ENCODE results near the gene CHST7. TPM values are rescaled to one million over a fixed set of nuclear protein-coding genes. Genes with fewer than 3 reads are reported as not detected.

The CHST7 gene
- total and polyA plus RNA-seq, 5 experiments from 2014 or later: 0.11 to 1.1 (median 0.60) TPM

DNA sequence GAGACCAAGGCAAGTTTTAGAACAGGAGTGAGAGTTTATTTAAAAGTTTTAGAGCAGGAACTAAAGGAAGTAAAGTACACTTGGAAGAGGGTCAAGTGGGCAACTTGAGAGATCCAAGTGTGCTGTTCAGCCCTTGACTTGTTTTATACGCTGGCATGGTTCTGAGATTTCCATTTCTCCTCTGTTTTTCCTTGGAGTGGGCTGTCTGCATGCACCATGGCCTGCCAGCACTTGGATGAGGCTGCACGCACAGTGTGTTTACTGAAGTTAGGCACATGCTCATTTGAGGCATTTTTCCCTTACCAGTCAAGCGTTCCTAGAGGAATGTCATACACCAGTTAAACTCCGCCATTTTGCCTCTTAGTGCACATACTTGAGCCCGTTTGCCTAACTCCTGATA lies 19.6 kb upstream of the CHST7 start:
- Mint-ChIP-seq H3K9me3 (no peaks in the 10 kb centered on the region), H3K27ac (no peak overlapping the region), H3K36me3 (peaks cover 0 to 19% (median 0%) of the 10 kb centered on the region in 3 donors), H3K4me1 (peaks cover 0 to 3% (median under 1%) of the 10 kb centered on the region in 4 donors), H3K4me3 (no peak overlapping the region), H3K27me3 (no peaks in the 10 kb centered on the region)
- POLR2A ChIA-PET: no interaction called here
- ATAC-seq (no peak), DNase-seq (no peak)

DNA sequence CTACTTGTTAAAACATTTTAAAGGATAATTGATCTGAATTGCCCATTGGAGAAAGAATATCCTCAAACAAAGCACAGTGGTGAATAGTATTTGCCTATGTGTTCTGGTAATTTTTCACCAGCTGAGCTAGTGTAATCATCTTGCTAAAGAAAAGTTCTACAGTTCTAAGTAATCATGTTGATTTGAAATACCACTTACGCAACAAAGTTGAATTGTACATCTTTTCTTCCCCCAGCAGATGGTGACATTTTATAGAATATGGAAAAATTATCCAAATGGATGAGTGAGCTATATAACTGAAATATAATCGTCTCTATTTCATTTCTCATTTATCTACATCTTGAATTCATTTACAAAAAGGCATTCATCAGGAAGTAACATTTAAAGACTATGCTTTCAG lies 18.6 kb upstream of the CHST7 start:
- Mint-ChIP-seq H3K4me3 (no peak overlapping the region), H3K9me3 (no peaks in the 10 kb centered on the region), H3K27ac (no peak overlapping the region), H3K27me3 (no peaks in the 10 kb centered on the region), H3K4me1 (peaks cover 0 to 2% (median 0%) of the 10 kb centered on the region in 4 donors), H3K36me3 (peaks cover 0 to 17% (median 0%) of the 10 kb centered on the region in 3 donors)
- ATAC-seq: no peak
- DNase-seq: no peak
- POLR2A ChIA-PET: no interaction called here

DNA sequence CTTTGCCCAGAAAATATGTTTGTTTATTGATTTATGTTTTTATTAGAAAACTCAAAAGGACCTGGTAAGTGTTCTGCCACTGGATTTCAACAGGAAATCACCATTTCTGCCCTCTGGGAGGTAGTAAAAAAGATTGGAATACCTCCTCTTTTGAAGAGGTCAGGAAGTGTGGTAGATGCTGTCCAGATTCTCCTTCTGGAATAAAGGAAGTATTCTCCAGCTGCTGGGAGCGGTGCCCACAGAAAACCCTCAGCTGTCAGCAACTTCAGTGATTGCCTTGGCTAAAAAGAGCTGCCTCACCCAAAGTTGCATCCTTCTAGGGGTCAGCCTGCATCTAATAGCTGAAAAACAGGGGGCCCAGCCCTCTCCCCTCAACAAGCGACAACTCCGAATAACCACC lies 14.5 kb upstream of the CHST7 start:
- Mint-ChIP-seq H3K36me3 (peaks cover 0 to 9% (median 0%) of the 10 kb centered on the region in 3 donors), H3K4me3 (no peak overlapping the region), H3K27ac (no peak overlapping the region), H3K9me3 (peaks cover 0 to 2% (median 0%) of the 10 kb centered on the region in 9 donors), H3K27me3 (no peaks in the 10 kb centered on the region), H3K4me1 (peaks cover 2 to 16% (median 4%) of the 10 kb centered on the region in 4 donors)
- POLR2A ChIA-PET: no interaction called here
- ATAC-seq: no peak
- no peak for DNase-seq

DNA sequence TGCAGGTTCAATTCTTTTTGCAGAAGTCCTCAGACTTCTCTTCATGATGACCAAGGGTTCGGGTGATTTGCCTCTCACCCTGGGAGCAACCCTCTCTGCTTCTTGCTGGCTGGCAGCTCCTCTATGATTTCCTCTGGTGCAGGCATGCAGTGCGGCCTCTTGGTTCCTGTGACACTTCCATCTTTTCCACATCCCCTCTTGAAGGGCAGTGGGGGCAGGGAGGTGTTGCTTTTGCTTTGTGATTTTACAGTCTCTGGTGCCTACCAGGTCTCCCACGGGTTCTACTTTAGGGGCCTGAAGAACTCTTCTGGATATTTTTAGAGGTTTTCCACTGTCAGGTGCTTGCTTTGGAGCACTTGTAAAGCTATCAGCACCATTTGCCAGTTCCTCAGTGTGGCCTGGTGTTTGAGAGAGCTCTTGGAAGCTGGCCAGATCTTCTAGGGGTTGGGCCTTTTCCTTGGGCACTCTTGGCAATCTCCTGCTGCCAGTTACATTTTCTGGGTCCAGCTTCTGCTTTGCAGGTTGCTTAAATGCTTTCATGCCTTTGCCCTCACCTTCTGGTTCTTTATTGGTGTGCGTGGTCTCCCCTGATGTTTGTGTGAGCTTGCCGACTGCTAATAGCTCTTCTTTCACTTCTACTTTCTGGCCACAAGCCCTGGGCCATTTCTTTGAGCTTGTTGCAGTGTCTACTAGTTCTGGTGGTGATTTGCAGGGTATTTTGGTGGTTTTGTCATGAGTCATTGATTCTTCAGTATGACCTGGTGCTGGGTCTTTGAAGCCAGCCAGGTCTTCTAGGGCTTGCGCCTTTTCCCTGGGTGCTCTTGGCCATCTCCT lies 11.5 kb upstream of the CHST7 start:
- Mint-ChIP-seq H3K27ac (peak overlapping the region in 3 of 10 donors; percentile 15 to 71 (median 40)), H3K9me3 (peaks cover 0 to 2% (median 0%) of the 10 kb centered on the region in 9 donors), H3K4me3 (peak overlapping the region in 1 of 10 donors; percentile 29), H3K27me3 (no peaks in the 10 kb centered on the region), H3K4me1 (peaks cover 2 to 16% (median 4%) of the 10 kb centered on the region in 4 donors), H3K36me3 (peaks cover 0 to 12% (median 0%) of the 10 kb centered on the region in 3 donors)
- ATAC-seq (no peak), DNase-seq (no peak)
- POLR2A ChIA-PET: no interaction called here

DNA sequence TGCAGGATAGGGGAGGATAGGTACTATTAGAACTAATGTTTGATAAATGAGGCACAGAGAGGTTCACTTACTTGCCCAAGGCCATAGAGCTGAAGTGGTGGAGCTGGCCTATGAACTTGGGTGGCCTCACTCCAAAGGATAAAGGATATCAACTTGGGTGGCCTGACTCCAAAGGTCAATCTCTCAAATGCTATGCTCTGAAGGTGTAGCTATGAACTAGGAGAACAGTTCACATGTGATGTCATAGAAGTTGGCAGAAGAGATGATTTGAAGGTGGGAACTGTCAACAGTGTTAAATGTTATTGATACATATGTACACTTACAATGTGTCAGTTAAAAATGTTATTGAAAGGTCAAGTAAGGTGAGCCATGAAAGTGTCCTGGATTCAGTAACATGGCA lies 6.2 kb upstream of the CHST7 start:
- H3K4me1 Mint-ChIP-seq: peaks cover under 1 to 13% (median 5%) of the 10 kb centered on the region in 4 donors
- H3K36me3 Mint-ChIP-seq: peaks cover 0 to 8% (median 2%) of the 10 kb centered on the region in 3 donors
- DNase-seq (no peak), ATAC-seq (no peak)
- H3K27me3 Mint-ChIP-seq: no peaks in the 10 kb centered on the region
- POLR2A ChIA-PET: interaction anchor here (0.5 kb wide), 1 partner anchor 11 kb away, joined by 3 read pairs; no protein-coding TSS in a partner anchor
- H3K9me3 Mint-ChIP-seq: no peaks in the 10 kb centered on the region
- H3K4me3 Mint-ChIP-seq: no peak overlapping the region
- peak overlapping the region in 1 of 10 donors; percentile 20 for H3K27ac Mint-ChIP-seq

DNA sequence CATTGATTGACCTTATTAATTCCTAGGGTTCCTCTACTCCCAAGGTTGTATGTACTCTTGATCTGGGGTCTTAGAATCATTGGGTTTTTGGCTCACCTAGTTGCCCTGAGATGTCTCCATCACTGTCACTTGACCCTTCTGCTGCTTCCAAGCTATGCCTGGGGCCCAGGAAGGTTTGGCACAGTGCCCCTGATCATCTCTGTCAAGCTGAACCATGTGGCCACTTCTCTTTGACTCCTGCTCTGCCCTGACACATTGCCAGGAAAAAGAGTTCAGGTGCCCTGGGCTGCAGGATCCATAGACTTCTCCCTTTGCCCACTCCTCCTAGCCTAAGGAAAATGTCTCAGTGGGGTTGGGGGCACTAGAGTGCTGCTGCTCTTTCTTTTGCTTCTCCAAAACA lies 3.9 kb upstream of the CHST7 start:
- no peaks in the 10 kb centered on the region for H3K9me3 Mint-ChIP-seq
- no peak overlapping the region for H3K27ac Mint-ChIP-seq
- H3K36me3 Mint-ChIP-seq: peaks cover 0 to 3% (median 2%) of the 10 kb centered on the region in 3 donors
- no peak for ATAC-seq
- peaks cover 0 to 17% (median 13%) of the 10 kb centered on the region in 4 donors for H3K4me1 Mint-ChIP-seq
- no peaks in the 10 kb centered on the region for H3K27me3 Mint-ChIP-seq
- no peak for DNase-seq
- no peak overlapping the region for H3K4me3 Mint-ChIP-seq
- POLR2A ChIA-PET: no interaction called here

DNA sequence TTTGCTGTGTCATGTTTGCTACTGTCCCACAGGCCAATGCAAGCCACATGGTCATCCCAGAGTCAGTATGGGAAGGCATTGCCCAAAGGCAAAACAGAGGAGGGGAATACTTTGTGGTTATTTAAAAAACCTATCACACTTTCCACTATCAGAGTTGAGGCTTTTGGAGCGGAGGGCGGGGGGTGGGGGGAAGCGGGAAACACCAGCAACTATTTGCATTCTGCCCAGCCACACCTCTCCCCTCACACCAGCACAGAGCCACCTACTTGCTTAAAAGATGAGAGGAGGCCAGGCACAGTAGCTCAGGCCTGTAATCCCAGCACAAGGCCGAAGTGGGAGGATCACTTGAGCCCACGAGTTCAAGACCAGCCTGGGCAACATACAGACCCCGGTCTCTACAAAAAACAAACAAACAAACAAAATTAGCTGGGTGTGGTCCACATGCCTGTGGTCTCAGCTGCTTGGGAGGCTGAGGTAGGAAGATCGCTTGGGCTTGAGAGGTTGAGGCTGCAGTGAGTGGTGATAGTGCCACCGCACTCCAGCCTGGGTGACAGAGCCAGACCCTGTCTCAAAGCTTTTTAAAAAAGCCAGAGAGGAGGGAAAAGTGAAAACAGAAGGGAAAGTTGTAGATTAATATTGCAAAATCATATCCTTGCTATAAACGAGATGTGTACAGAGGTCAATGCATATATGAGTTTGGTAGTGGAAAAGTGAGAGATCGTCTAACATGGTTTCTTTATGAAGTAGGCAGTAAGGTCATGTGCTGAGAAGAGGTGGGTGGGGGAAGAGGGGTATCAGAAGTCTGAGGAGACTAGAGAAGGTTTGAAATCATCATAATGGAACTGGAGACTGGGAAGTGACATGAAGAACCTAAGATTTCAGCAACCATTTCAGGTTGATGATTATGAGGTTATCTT lies 1.9 kb upstream of the CHST7 start:
- peak overlapping the region in 5 of 10 donors; percentile 29 to 83 (median 56) for H3K4me3 Mint-ChIP-seq
- H3K4me1 Mint-ChIP-seq: peaks cover 2 to 30% (median 25%) of the 10 kb centered on the region in 4 donors
- H3K9me3 Mint-ChIP-seq: peaks cover 0 to 2% (median 0%) of the 10 kb centered on the region in 9 donors
- ATAC-seq: no peak
- H3K36me3 Mint-ChIP-seq: peaks cover 0 to 2% (median 0%) of the 10 kb centered on the region in 3 donors
- POLR2A ChIA-PET: interaction anchor here (0.6 to 0.8 kb wide), 2 partner anchors 34 to 58 kb away, joined by 3 read pairs; no protein-coding TSS in a partner anchor
- DNase-seq: no peak
- peaks cover 0 to 10% (median 4%) of the 10 kb centered on the region in 5 donors for H3K27me3 Mint-ChIP-seq
- H3K27ac Mint-ChIP-seq: peak overlapping the region in 4 of 10 donors; percentile 6 to 65 (median 38)

DNA sequence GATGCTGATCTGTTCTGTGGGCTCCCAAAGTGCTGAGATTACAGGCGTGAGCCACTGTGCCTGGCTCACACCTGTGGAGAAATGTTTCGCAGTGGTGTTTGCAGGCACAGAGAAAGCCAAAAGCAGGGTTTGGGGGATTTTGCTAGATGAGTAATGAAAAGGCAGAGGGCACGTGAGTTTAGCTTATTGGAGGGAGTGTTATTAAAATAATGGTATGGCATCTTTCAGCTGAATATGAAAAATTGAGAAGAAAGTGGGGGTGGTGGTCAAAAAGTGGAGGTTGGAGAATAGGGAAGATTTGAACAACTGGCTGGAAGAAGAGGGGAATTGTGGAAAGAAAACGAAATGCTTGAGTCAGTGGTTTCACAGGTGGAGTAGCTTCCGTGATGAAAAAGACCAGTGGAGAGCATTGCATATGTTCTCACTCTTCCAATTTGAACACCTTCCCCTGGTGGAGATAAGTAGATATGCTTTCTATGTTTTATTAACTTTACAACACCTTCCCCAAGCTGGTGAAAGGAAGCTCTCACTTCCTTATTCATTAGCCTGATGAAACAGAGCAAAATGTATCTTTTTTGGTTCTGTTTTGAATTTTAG lies 1.1 kb upstream of the CHST7 start:
- POLR2A ChIA-PET: interaction anchor here (0.6 to 0.8 kb wide), 2 partner anchors 35 to 57 kb away, joined by 3 read pairs; no protein-coding TSS in a partner anchor
- Mint-ChIP-seq H3K27me3 (peaks cover 0 to 17% (median 4%) of the 10 kb centered on the region in 5 donors), H3K36me3 (peaks cover 0 to 3% (median 2%) of the 10 kb centered on the region in 3 donors), H3K4me3 (peak overlapping the region; percentile 38 to 83 (median 74)), H3K4me1 (peaks cover 2 to 34% (median 26%) of the 10 kb centered on the region in 4 donors), H3K27ac (peak overlapping the region in 5 of 10 donors; percentile 6 to 65 (median 56)), H3K9me3 (peaks cover 0 to 2% (median 0%) of the 10 kb centered on the region in 9 donors)
- DNase-seq (peak in 1 of 10 donors; percentile 9), ATAC-seq (peak in 1 of 2 donors; percentile 24)

DNA sequence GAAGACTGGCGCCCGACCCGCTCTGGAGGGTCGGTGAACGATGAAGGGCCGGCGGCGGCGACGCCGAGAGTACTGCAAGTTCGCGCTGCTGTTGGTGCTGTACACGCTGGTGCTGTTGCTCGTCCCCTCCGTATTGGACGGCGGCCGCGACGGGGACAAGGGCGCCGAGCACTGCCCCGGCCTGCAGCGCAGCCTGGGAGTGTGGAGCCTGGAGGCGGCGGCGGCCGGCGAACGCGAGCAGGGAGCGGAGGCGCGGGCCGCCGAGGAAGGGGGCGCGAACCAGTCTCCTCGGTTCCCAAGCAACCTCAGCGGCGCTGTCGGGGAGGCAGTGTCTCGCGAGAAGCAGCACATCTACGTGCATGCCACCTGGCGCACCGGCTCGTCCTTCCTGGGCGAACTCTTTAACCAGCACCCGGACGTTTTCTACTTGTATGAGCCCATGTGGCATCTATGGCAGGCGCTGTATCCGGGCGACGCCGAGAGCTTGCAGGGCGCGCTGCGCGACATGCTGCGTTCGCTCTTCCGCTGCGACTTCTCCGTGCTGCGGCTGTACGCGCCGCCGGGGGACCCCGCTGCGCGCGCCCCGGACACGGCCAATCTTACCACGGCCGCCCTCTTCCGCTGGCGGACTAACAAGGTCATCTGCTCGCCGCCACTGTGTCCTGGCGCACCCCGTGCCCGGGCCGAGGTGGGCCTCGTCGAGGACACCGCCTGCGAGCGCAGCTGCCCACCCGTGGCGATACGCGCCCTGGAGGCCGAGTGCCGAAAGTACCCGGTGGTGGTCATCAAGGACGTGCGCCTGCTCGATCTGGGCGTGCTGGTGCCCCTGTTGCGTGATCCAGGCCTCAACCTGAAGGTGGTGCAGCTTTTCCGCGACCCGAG lies 568 bp downstream of the CHST7 start:
- Mint-ChIP-seq H3K9me3 (peaks cover 0 to 2% (median 0%) of the 10 kb centered on the region in 9 donors), H3K4me3 (peak overlapping the region; percentile 57 to 85 (median 76)), H3K36me3 (peaks cover 0 to 4% (median 0%) of the 10 kb centered on the region in 3 donors), H3K27ac (peak overlapping the region in 3 of 10 donors; percentile 44 to 69 (median 59)), H3K4me1 (peaks cover 2 to 36% (median 26%) of the 10 kb centered on the region in 4 donors), H3K27me3 (peaks cover 0 to 17% (median 4%) of the 10 kb centered on the region in 5 donors)
- ATAC-seq (peak; percentile 66 to 79), DNase-seq (peak; percentile 28 to 82 (median 52))
- POLR2A ChIA-PET: no interaction called here

DNA sequence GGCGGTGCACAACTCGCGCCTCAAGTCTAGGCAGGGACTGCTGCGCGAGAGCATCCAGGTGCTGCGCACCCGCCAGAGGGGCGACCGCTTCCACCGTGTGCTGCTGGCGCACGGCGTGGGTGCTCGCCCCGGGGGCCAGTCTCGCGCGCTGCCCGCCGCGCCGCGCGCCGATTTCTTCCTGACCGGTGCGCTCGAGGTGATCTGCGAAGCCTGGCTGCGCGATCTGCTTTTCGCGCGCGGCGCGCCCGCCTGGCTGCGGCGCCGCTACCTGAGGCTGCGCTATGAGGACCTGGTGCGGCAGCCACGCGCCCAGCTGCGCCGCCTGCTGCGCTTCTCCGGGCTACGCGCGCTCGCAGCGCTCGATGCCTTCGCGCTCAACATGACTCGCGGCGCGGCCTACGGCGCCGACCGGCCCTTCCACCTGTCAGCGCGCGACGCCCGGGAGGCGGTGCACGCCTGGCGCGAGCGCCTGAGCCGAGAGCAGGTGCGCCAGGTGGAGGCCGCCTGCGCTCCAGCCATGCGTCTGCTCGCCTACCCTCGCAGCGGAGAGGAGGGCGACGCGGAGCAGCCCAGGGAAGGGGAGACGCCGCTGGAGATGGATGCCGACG lies 1.3 kb downstream of the CHST7 start:
- H3K27ac Mint-ChIP-seq: no peak overlapping the region
- H3K9me3 Mint-ChIP-seq: peaks cover 0 to 2% (median 0%) of the 10 kb centered on the region in 9 donors
- H3K4me3 Mint-ChIP-seq: peak overlapping the region in 9 of 10 donors; percentile 45 to 83 (median 73)
- peaks cover 0 to 4% (median 0%) of the 10 kb centered on the region in 3 donors for H3K36me3 Mint-ChIP-seq
- ATAC-seq: peak; percentile 29 to 44
- peak in 6 of 10 donors; percentile 3 to 24 (median 14) for DNase-seq
- POLR2A ChIA-PET: no interaction called here
- H3K4me1 Mint-ChIP-seq: peaks cover 2 to 41% (median 27%) of the 10 kb centered on the region in 4 donors
- peaks cover 0 to 17% (median 4%) of the 10 kb centered on the region in 5 donors for H3K27me3 Mint-ChIP-seq

DNA sequence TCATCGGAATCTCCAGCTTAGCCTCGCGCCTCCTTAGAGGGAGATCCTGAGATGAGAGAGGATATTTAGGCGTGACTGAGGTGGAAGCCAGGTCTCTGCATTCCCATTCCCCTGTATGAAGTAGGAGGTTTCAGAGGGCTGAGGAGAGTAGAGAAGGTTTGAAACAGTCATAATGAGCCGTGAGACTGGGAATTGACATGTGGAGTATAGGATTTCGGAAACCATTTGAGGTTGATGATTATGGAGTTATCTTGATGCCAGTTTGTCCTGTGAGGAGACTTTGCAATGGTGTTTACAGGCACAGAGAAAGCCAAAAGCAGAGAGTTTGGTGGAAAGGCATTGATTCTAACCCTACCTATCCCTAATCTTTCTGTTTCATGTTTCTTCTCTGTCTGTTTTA lies 2.0 kb downstream of the CHST7 start:
- peaks cover 0 to 17% (median 4%) of the 10 kb centered on the region in 5 donors for H3K27me3 Mint-ChIP-seq
- H3K9me3 Mint-ChIP-seq: peaks cover 0 to 2% (median 0%) of the 10 kb centered on the region in 9 donors
- peaks cover 2 to 43% (median 27%) of the 10 kb centered on the region in 4 donors for H3K4me1 Mint-ChIP-seq
- H3K27ac Mint-ChIP-seq: no peak overlapping the region
- ATAC-seq (no peak), DNase-seq (no peak)
- H3K36me3 Mint-ChIP-seq: peaks cover 0 to 4% (median 0%) of the 10 kb centered on the region in 3 donors
- peak overlapping the region; percentile 22 to 81 (median 56) for H3K4me3 Mint-ChIP-seq
- POLR2A ChIA-PET: interaction anchor here (0.8 kb wide), 1 partner anchor 12 kb away, joined by 8 read pairs; no protein-coding TSS in a partner anchor

Measured in naive thymus-derived CD8-positive, alpha-beta T cell (primary cell).